ENCODE measurements around the gene SCAANT1. TPM values are rescaled to one million over a fixed set of nuclear protein-coding genes. Genes with fewer than 3 reads are reported as not detected.

Gene SCAANT1
- total RNA-seq, 1 experiment from 2014 or later: not detected

- H3K23ac ChIP-seq (ENCODE audit: insufficient read length, low read depth, low read length): no peak overlapping the region
- no peak overlapping the region for H4K91ac ChIP-seq (ENCODE audit: insufficient read length, low read depth, low read length)
- Mint-ChIP-seq H3K9me3 (no peaks in the 10 kb centered on the region), H3K4me3 (no peak overlapping the region), H3K4me1 (peaks cover 17 to 25% of the 10 kb centered on the region in 2 experiments), H3K27me3 (ENCODE audit: low read depth) (no peaks in the 10 kb centered on the region), H3K36me3 (ENCODE audit: insufficient read depth in 1 of 3, low read depth in 3 of 3) (no peaks in the 10 kb centered on the region), H3K27ac (no peak overlapping the region; a peak in 1 of 7 replicates)
- H3T11ph ChIP-seq (ENCODE audit: low read length): no peak overlapping the region
- H3K23me2 ChIP-seq (ENCODE audit: insufficient read length, low read depth, low read length, poor library complexity, severe bottlenecking): no peaks in the 10 kb centered on the region
- H2AK5ac ChIP-seq (ENCODE audit: insufficient read length, low read length): no peak overlapping the region
- no peak overlapping the region for H2BK120ac ChIP-seq (ENCODE audit: low read depth, low read length, poor library complexity, severe bottlenecking)
- H4K5ac ChIP-seq (ENCODE audit: insufficient read length, low read depth, low read length): no peak overlapping the region
- no peaks in the 10 kb centered on the region for H3K27me3 ChIP-seq (ENCODE audit: insufficient read depth, low read length)
- no peak overlapping the region for H2BK20ac ChIP-seq (ENCODE audit: low read depth, low read length, poor library complexity, severe bottlenecking)
- H3K79me2 ChIP-seq (ENCODE audit: insufficient read depth, low read length): 0 out of 2 replicates have a peak, but pooled peaks cover 1% of the 10 kb centered on the region
- H2BK5ac ChIP-seq (ENCODE audit: insufficient read length, low read length): no peak overlapping the region
- no peak overlapping the region for H2BK15ac ChIP-seq (ENCODE audit: low read depth, low read length)
- no peak overlapping the region for H2AFZ ChIP-seq (ENCODE audit: low read length)
- H3K56ac ChIP-seq (ENCODE audit: insufficient read length, low read depth, low read length): no peak overlapping the region
- H3K9me3 ChIP-seq (ENCODE audit: control insufficient read depth, low read depth, low read length): no peaks in the 10 kb centered on the region
- no peak overlapping the region for H2BK12ac ChIP-seq (ENCODE audit: insufficient read length, low read depth, low read length)
- TF ChIP-seq, protein P1, sequence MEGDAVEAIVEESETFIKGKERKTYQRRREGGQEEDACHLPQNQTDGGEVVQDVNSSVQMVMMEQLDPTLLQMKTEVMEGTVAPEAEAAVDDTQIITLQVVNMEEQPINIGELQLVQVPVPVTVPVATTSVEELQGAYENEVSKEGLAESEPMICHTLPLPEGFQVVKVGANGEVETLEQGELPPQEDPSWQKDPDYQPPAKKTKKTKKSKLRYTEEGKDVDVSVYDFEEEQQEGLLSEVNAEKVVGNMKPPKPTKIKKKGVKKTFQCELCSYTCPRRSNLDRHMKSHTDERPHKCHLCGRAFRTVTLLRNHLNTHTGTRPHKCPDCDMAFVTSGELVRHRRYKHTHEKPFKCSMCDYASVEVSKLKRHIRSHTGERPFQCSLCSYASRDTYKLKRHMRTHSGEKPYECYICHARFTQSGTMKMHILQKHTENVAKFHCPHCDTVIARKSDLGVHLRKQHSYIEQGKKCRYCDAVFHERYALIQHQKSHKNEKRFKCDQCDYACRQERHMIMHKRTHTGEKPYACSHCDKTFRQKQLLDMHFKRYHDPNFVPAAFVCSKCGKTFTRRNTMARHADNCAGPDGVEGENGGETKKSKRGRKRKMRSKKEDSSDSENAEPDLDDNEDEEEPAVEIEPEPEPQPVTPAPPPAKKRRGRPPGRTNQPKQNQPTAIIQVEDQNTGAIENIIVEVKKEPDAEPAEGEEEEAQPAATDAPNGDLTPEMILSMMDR (conservative IDR thresholded peaks at IDR 0.05): no peak
- no peak for DNase-seq
- H3K4ac ChIP-seq (ENCODE audit: low read depth, low read length): no peak overlapping the region
- no peaks in the 10 kb centered on the region for H3K79me1 ChIP-seq (ENCODE audit: insufficient read depth, low read depth, low read length, poor library complexity, severe bottlenecking)
- no peak overlapping the region for H3K27ac ChIP-seq (ENCODE audit: insufficient read length, low read depth, low read length)
- no peak overlapping the region for H3K4me2 ChIP-seq (ENCODE audit: insufficient read depth, insufficient read length, low read length)
- H3K14ac ChIP-seq (ENCODE audit: insufficient read depth, low read length): no peak overlapping the region
- H3K9ac ChIP-seq (ENCODE audit: extremely low read depth, insufficient read length, low read length): no peak overlapping the region
- H3K18ac ChIP-seq (ENCODE audit: insufficient read length, low read depth, low read length): no peak overlapping the region
- H4K20me1 ChIP-seq (ENCODE audit: control insufficient read depth, insufficient read depth, insufficient read length): no peaks in the 10 kb centered on the region
- H3K4me1 ChIP-seq (ENCODE audit: insufficient read depth, low read length): peaks cover 7% of the 10 kb centered on the region; the same call in 1 of the 2 replicates
- no peak overlapping the region for H4K8ac ChIP-seq (replicated peaks; ENCODE audit: insufficient read length, low read depth, low read length)
- no CpG with 5 or more reads among the region's 5 CpGs for WGBS (ENCODE audit: extremely low coverage, insufficient read length, low lambda C conversion rate)
Measured at GRCh38 chr3:63880653-63881052, 31.5 kb downstream of the SCAANT1 start.

All from H9 (cell line).